Heart left ventricle (tissue), 13 donors: ENCODE data around the gene SORBS1.

ENCODE experiments used
- CTCF ChIP-seq, 12 donors: fragments of 200-600 bp; sonication (generic) in 4 of 12; IDR thresholded peaks; one replicate each; pipeline versions ENCODE4 v1.5.0 to v1.8.0; 2018 to 2022; ENCODE audit warnings: antibody characterized with exemption in 12 of 12, mild to moderate bottlenecking in 5 of 12
- POLR2A ChIP-seq, 2 donors: fragments of 450-650 bp; IDR thresholded peaks; one replicate each; pipeline ENCODE4 v1.6.1; 2017; ENCODE audit warnings: antibody characterized with exemption in 2 of 2, mild to moderate bottlenecking in 2 of 2, moderate library complexity in 2 of 2
- donor health status: ischemic (EF 13 %, LVEDD 7.1; RV severe dilation, severe dysfunction).
- donor health status: DM: no; HTN: yes; CAD: no.
- donor health status: DM: no; HTN: no; CAD: no.
- donor health status: ischemic (EF 25% LVEDD 6.9; RV normal size, moderate dysfunction).
- donor health status: ischemic (EF 25% LVEDD 5.7; RV mildly dilated, moderate dysfunction).
- donor health status: ischemic (EF 35%, LVEDD 5.7; RV mildly dilated, moderate dysfunction).
- donor health status: nonischemic (EF 11% LVEDD 7.7; RV severe dilation, severe dysfunction).
- donor health status: DM: yes; HTN: yes; CAD: no.
- donor health status: PGD.
- donor health status: ischemic (EF 29% LVEDD 5.4; RV normal size, mild dysfunction).
- donor health status: nonischemic (EF 23%, LVEDD 6.1; RV moderate dilation, normal function).

- no peak for TF ChIP-seq CTCF (IDR thresholded peaks at IDR 0.05)
- TF ChIP-seq POLR2A (IDR thresholded peaks at IDR 0.05) = no peak
These were observed 165.2 kb downstream of the SORBS1 start for GRCh38 chr10:95395947-95396449.
